Testis (tissue), 3 donors: ENCODE results near the gene KIAA1671. TPM values are rescaled to one million over a fixed set of nuclear protein-coding genes. Genes with fewer than 3 reads are reported as not detected.
"Not testable (repeated sequence)": the region's sequence is repeated elsewhere in the genome, so short reads cannot be mapped to it uniquely, and the experiment has no call there.

ENCODE experiments used
- DNase-seq: peaks from one replicate; pipeline ENCODE4 v3.0.0-alpha.2; 2019
- H3K27ac ChIP-seq, 2 donors: fragments of 200-600 bp; sonication (generic); one replicate each; pipeline ENCODE4 v1.5.1; 2019
- H3K27me3 ChIP-seq: fragments of 200-600 bp; sonication (generic); one replicate; pipeline ENCODE4 v1.5.1; 2019
- H3K36me3 ChIP-seq: fragments of 200-600 bp; sonication (generic); one replicate; pipeline ENCODE4 v1.5.1; 2017; ENCODE audit warnings: low read depth; ENCODE audit errors: missing control alignments
- H3K4me1 ChIP-seq: fragments of 200-600 bp; sonication (generic); one replicate; pipeline ENCODE4 v1.5.1; 2019
- H3K4me3 ChIP-seq, 2 donors: fragments of 200-600 bp; sonication (generic); one replicate each; pipeline ENCODE4 v1.5.1; 2017 to 2019
- H3K9me3 ChIP-seq: fragments of 200-600 bp; sonication (generic); one replicate; pipeline ENCODE4 v1.5.1; 2017
- POLR2A ChIP-seq: fragments of 450-650 bp; IDR thresholded peaks from one replicate; pipeline ENCODE4 v1.6.1; 2017; ENCODE audit warnings: antibody characterized with exemption, mild to moderate bottlenecking, moderate library complexity
- WGBS, 2 donors: methylation state at CpG; one replicate each; pipeline ENCODE4 v1.1.5; 2018; 5-methylcytosine and 5-hydroxymethylcytosine counted together
- intact Hi-C: fragments of 100-400 bp; cut with DNase I; formaldehyde crosslinking; loops from one replicate; pipeline ENCODE4 v1.15.1; 2023; ENCODE audit warnings: low total_unique reads
- polyA plus RNA-seq: library from polyadenylated mRNA; stranded (reverse); fragments of 350-450 nt; fragmentation: Illumina TruSeq; extraction: RNeasy Lipid Tissue Mini Kit (QIAGEN cat#74804); gene quantifications from one replicate; pipeline ENCODE4 v1.2.3, GENCODE V29; 2014; ENCODE audit warnings: low read depth, low replicate concordance; ENCODE audit not compliant: insufficient read depth
- total RNA-seq, 2 donors: library from RNA; depleted of rRNA; stranded (reverse); fragments of >200 nt; gene quantifications; one replicate each; pipeline ENCODE4 v1.2.3, GENCODE V29; 2016
- TF ChIP-seq, protein P1 (sequence below), 3 experiments: fragments of 450-650 bp in 2 of 3; fragments of 200-600 bp in 1 of 3; sonication (generic) in 1 of 3; IDR thresholded peaks; one replicate each; pipeline ENCODE4 v1.5.1; 2016 to 2019; ENCODE audit warnings: antibody characterized with exemption in 3 of 3, mild to moderate bottlenecking in 2 of 3, moderate library complexity in 1 of 3

KIAA1671 gene
- total and polyA plus RNA-seq, 3 donors from 2014 or later, result 16.8 to 28.6 (median 24.4) TPM

DNA sequence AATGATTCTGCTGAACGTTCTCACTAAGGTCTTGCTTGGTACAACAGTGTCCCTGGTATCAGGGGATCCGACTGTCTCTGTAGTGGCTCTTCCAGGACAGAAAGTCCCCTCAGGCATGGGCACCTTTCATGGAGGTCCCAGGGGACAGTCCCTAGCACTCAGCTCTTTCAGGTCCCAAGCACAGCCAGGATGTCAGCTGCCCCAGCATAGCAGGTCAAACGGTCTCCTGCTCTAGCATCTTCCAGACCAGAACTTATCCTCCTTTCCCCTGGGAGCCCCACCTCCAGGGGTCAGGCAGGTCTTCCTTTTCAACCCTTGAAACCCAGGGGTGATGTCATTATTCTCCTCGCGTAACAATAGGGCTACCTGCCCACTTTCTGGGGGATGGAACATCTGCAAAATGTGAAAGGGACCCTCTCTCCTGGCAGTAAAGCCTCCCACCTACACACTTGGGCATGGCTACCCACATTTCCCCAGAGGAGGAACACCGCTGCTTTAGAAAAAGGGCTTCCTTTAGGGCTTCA, 222.4 kb downstream of the KIAA1671 start:
- no peak overlapping the region for H3K27ac ChIP-seq
- no peak for TF ChIP-seq POLR2A
- TF ChIP-seq, protein P1, sequence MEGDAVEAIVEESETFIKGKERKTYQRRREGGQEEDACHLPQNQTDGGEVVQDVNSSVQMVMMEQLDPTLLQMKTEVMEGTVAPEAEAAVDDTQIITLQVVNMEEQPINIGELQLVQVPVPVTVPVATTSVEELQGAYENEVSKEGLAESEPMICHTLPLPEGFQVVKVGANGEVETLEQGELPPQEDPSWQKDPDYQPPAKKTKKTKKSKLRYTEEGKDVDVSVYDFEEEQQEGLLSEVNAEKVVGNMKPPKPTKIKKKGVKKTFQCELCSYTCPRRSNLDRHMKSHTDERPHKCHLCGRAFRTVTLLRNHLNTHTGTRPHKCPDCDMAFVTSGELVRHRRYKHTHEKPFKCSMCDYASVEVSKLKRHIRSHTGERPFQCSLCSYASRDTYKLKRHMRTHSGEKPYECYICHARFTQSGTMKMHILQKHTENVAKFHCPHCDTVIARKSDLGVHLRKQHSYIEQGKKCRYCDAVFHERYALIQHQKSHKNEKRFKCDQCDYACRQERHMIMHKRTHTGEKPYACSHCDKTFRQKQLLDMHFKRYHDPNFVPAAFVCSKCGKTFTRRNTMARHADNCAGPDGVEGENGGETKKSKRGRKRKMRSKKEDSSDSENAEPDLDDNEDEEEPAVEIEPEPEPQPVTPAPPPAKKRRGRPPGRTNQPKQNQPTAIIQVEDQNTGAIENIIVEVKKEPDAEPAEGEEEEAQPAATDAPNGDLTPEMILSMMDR (IDR thresholded peaks at IDR 0.05), result no peak
- no peaks in the 10 kb centered on the region for H3K27me3 ChIP-seq
- intact Hi-C loops, result no loop called here
- H3K4me3 ChIP-seq, result no peak overlapping the region
- H3K4me1 ChIP-seq, result no peaks in the 10 kb centered on the region
- H3K9me3 ChIP-seq, result no peaks in the 10 kb centered on the region
- 82 to 88% methylated on average over 5 to 6 of the region's 6 CpGs for WGBS, 2 donors
- no peak for DNase-seq
- no peaks in the 10 kb centered on the region for H3K36me3 ChIP-seq

DNA sequence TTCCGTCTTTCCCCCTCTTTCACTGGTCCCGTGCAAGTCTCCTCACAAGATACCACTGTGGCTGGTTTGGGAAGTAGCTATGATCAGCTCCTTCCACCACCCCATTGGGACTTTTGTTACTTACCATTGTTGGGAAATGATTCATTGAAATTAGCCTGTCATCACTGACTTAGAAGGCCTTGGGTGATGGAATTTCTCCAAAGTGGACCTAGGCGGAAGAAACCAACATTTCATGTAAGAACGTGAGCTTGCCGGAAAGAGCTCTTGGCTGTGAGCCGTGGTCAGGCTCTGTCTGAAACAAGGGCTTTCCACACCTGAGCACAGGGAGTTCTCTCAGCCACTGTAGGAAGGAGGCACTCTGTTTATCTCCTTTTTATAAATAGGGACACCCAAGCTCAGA, 223.7 kb downstream of the KIAA1671 start:
- H3K36me3 ChIP-seq, result no peaks in the 10 kb centered on the region
- intact Hi-C loops, result no loop called here

DNA sequence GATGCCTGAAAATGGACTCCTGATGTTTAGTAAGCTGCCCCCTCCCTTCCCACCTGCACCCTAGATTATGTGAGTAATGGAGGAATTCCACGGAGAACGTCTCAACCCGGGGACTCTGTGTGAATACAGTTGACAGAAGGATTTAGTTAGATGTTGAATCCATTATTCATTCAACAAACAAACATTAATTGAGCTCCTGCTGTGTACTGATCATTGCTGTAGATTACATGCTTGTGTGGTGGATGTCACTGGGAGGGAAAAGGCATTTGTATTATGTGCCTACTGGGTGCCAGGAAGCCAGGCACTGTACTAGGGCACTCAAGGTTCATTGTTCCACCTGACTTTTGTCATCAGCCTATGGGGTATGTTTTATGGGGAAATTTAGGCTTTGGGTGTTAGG, 224.3 kb downstream of the KIAA1671 start:
- WGBS, 2 donors, result 88 to 92% methylated on average over 3 of the region's 3 CpGs
- Histone ChIP-seq H3K9me3 (no peaks in the 10 kb centered on the region), H3K4me1 (no peaks in the 10 kb centered on the region), H3K27ac (no peak overlapping the region), H3K36me3 (no peaks in the 10 kb centered on the region), H3K27me3 (no peaks in the 10 kb centered on the region), H3K4me3 (no peak overlapping the region)
- no peak for TF ChIP-seq POLR2A
- TF ChIP-seq, protein P1 (IDR thresholded peaks at IDR 0.05), result no peak
- intact Hi-C loops, result no loop called here
- no peak for DNase-seq

More for the DNA sequence above, 223.7 kb downstream of the KIAA1671 start:
- no peaks in the 10 kb centered on the region for H3K4me1 ChIP-seq
- H3K4me3 ChIP-seq, result no peak overlapping the region
- 84 to 95% methylated on average over 6 of the region's 6 CpGs for WGBS, 2 donors
- no peak for DNase-seq
- H3K9me3 ChIP-seq, result no peaks in the 10 kb centered on the region
- H3K27me3 ChIP-seq, result no peaks in the 10 kb centered on the region
- no peak overlapping the region for H3K27ac ChIP-seq
- TF ChIP-seq, protein P1 (IDR thresholded peaks at IDR 0.05), result no peak
- TF ChIP-seq POLR2A, result no peak

DNA sequence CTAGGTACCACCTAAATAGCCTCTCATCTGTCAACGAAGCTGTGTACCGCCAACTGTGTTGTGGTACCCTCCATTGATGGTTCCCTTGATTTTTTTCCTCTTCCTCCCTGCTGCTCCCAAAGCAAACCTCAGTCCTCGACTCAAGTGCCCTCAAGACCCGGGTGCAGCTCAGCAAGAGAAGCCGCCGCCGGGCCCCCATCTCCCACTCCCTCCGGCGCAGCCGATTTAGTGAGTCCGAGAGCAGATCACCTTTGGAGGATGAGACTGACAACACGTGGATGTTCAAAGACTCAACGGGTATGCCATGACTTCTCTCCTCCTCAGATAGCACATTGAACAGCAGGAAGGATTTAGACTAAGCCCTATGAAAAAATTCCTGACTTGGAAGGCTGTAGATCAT, 224.7 kb downstream of the KIAA1671 start:
- H3K36me3 ChIP-seq, result no peaks in the 10 kb centered on the region
- WGBS, 2 donors, result 87 to 96% methylated on average over 13 of the region's 13 CpGs
- TF ChIP-seq POLR2A, result no peak
- TF ChIP-seq, protein P1 (IDR thresholded peaks at IDR 0.05), result no peak
- H3K4me3 ChIP-seq, result no peak overlapping the region
- DNase-seq, result no peak
- H3K27ac ChIP-seq, result no peak overlapping the region
- intact Hi-C loops, result no loop called here
- H3K27me3 ChIP-seq, result no peaks in the 10 kb centered on the region
- H3K9me3 ChIP-seq, result no peaks in the 10 kb centered on the region
- H3K4me1 ChIP-seq, result no peaks in the 10 kb centered on the region

DNA sequence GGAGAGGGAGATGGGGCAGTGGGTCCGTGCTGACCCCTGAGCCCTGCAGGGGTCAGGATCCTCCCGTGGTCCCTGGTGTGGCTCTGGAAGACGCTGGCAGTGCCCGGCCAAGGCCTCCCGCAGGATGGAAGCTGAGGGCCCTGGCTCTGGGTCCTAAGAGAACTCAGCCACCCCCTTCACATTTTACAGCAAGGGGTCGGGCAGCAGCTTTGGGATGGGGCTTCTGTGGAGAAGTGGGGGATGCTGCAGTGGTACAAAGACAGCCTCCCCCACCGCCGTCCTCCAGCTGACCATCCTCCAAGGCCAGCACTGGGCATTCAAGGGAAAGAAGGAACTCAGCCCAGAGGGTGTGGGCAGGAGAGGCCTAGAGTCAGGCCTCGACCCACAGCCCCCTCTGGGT, 225.4 kb downstream of the KIAA1671 start:
- H3K27ac ChIP-seq, result no peak overlapping the region
- no peaks in the 10 kb centered on the region for H3K4me1 ChIP-seq
- 75% methylated on average over 9 of the region's 9 CpGs; no CpG with 5 or more reads in 1 of the 2 donors for WGBS, 2 donors
- H3K9me3 ChIP-seq, result no peaks in the 10 kb centered on the region
- H3K4me3 ChIP-seq, result no peak overlapping the region
- H3K27me3 ChIP-seq, result no peaks in the 10 kb centered on the region
- no peaks in the 10 kb centered on the region for H3K36me3 ChIP-seq
- TF ChIP-seq, protein P1 (IDR thresholded peaks at IDR 0.05), result no peak
- no peak for TF ChIP-seq POLR2A
- DNase-seq, result no peak
- intact Hi-C loops, result no loop called here

DNA sequence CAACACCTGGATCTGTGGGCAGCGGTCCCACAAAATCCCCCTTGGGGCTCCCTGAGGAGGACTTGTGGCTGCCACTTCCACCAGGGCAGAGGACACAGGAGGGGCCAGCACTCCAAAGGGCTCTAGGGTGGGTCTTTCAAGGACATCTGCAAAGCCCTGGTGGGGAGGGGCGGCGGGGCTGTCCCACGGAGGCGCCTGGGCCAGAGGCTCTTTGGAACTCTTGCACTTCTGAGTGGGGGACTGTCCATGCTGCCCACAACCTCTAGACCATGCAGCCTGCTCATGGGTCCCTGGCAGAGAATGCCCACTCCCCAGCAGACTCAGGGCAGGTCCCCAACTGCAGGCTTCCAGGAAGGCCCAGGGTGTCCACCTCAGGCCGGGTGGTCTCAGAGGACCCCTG, 225.8 kb downstream of the KIAA1671 start:
- H3K9me3 ChIP-seq, H3K27ac ChIP-seq, H3K27me3 ChIP-seq, H3K36me3 ChIP-seq, H3K4me1 ChIP-seq, H3K4me3 ChIP-seq, DNase-seq, intact Hi-C loops: not testable (repeated sequence)
- WGBS, 2 donors, result 79% methylated on average over 6 of the region's 6 CpGs; no CpG with 5 or more reads in 1 of the 2 donors

DNA sequence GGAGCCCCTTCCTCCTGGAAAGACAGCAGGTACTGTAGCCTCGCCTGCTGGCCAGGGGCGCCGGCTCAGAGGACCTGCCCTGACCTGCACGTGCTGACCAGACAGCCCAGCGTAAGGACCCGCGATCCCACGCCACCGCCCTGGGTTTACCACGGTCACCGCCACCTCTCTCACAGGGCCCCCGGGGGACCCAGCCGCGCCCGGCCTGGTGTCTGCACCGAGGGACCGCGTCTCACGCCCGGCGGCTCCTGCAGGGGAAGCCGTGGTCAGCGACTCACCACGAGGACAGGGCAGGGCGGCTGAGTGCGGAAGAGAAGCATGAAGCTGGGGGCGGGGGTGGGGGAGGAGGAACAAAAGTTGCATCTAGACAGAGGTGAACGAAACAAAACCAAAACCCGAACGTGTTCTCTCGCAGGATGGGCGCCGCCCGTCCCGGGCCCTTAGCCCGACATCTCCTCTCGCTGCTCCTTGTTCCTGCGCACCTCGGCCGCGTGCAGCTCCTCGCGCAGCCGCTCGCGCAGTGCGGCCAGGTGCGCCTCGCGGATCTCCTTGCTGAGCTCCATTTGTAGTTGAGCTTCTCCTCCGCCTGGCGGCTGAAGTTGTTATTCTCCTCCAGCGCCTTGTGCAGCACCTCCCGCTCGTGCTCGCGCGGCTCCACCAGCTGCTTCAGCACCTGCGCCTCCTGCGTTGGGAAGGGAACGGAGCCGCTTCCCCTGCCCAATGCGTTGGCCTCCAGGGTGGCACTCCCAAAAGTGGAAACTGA, 226.5 kb downstream of the KIAA1671 start:
- peak; percentile 24 for DNase-seq

More for the DNA sequence above, 226.5 kb downstream of the KIAA1671 start:
- H3K36me3 ChIP-seq, intact Hi-C loops, H3K4me1 ChIP-seq, H3K9me3 ChIP-seq, H3K27ac ChIP-seq, H3K27me3 ChIP-seq: not testable (repeated sequence)
- H3K4me3 ChIP-seq, result peak overlapping the region in 1 of 2 donors; percentile 23
- 52 to 53% methylated on average over 12 to 42 of the region's 63 CpGs for WGBS, 2 donors
